MCF 10A (cell line): ENCODE results near the gene ABLIM1. TPM values are rescaled to one million over a fixed set of nuclear protein-coding genes. Genes with fewer than 3 reads are reported as not detected.

ENCODE experiments used
- BruUV-seq: library from RNA; stranded (reverse); fragments of 400-500 nt; replicated peaks from 2 replicates; lab custom pipeline; 2021; lab: Mats Ljungman, UMichigan
- CTCF ChIA-PET: fragments of 300-600 bp; sonication (Branson Sonifier 250); formaldehyde crosslinking; extraction: SDS; loops from one replicate; lab custom pipeline; 2021; ENCODE audit warnings: antibody characterized with exemption, inconsistent platforms; lab: Yijun Ruan, JAX
- POLR2A ChIA-PET: fragments of 300-600, 350-650 bp; sonication (Branson Sonifier 250); formaldehyde crosslinking; extraction: SDS; loops from one replicate; lab custom pipeline; 2020; ENCODE audit warnings: antibody characterized with exemption, inconsistent platforms; lab: Yijun Ruan, JAX
- DNase-seq: peaks from one replicate; pipeline ENCODE4 v3.0.0-alpha.2; 2018; ENCODE audit not compliant: unreplicated experiment
- H3K27ac Mint-ChIP-seq: one replicate; pipeline ENCODE4 v1.8.0; 2022; ENCODE audit warnings: mild to moderate bottlenecking, low read depth, mixed read lengths; ENCODE audit not compliant: unreplicated experiment
- H3K27me3 Mint-ChIP-seq: one replicate; pipeline ENCODE4 v1.8.0; 2022; ENCODE audit warnings: mixed read lengths; ENCODE audit not compliant: insufficient read depth, unreplicated experiment
- H3K36me3 Mint-ChIP-seq: one replicate; pipeline ENCODE4 v1.8.0; 2022; ENCODE audit warnings: mild to moderate bottlenecking, moderate library complexity, mixed read lengths; ENCODE audit not compliant: insufficient read depth, unreplicated experiment
- H3K4me1 Mint-ChIP-seq: one replicate; pipeline ENCODE4 v1.8.0; 2022; ENCODE audit warnings: mixed read lengths; ENCODE audit not compliant: insufficient read depth, unreplicated experiment
- H3K4me3 Mint-ChIP-seq: one replicate; pipeline ENCODE4 v1.8.0; 2022; ENCODE audit warnings: mild to moderate bottlenecking, moderate library complexity, mixed read lengths; ENCODE audit not compliant: unreplicated experiment
- H3K9me3 Mint-ChIP-seq: one replicate; pipeline ENCODE4 v1.8.0; 2022; ENCODE audit warnings: mixed read lengths; ENCODE audit not compliant: unreplicated experiment
- intact Hi-C: fragments of 100-400 bp; cut with micrococcal nuclease; formaldehyde crosslinking; loops from 2 replicates; pipeline ENCODE4 v1.14.1; 2022
- total RNA-seq: library from RNA; stranded (reverse); gene quantifications from 2 replicates; pipeline ENCODE4 v1.2.3, GENCODE V29; 2022
- TF ChIP-seq, protein P1 (sequence below): fragments of 200-600 bp; IDR thresholded peaks from one replicate; pipeline ENCODE4 v1.8.0; 2022; ENCODE audit warnings: antibody characterized with exemption, mild to moderate bottlenecking; ENCODE audit not compliant: unreplicated experiment

The ABLIM1 gene
- total RNA-seq, 1 experiment from 2014 or later: 94.5 TPM

DNA sequence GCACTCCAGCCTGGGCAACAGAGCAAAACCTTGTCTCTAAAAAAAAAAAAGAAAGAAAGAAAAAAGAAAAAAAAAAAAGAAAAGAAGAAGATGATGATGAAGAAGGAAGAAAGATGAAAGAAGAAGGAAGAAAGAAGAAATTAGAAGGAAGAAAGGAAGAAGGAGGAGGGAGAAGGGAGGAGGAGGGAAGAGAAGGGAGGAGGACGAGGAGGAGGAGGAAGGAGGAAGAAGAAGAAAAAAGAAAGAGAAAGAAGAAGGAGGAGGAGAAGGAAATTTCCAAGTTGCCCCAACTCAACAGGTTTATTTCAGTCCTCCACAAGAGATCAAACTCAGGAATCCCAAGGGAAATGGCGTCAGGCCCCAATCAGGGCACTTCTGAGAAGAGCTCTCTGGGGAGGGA lies 115.7 kb downstream of the ABLIM1 start:
- TF ChIP-seq, protein P1, sequence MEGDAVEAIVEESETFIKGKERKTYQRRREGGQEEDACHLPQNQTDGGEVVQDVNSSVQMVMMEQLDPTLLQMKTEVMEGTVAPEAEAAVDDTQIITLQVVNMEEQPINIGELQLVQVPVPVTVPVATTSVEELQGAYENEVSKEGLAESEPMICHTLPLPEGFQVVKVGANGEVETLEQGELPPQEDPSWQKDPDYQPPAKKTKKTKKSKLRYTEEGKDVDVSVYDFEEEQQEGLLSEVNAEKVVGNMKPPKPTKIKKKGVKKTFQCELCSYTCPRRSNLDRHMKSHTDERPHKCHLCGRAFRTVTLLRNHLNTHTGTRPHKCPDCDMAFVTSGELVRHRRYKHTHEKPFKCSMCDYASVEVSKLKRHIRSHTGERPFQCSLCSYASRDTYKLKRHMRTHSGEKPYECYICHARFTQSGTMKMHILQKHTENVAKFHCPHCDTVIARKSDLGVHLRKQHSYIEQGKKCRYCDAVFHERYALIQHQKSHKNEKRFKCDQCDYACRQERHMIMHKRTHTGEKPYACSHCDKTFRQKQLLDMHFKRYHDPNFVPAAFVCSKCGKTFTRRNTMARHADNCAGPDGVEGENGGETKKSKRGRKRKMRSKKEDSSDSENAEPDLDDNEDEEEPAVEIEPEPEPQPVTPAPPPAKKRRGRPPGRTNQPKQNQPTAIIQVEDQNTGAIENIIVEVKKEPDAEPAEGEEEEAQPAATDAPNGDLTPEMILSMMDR: no peak
- H3K4me3 Mint-ChIP-seq: no peak overlapping the region
- no peaks in the 10 kb centered on the region for H3K27me3 Mint-ChIP-seq
- H3K4me1 Mint-ChIP-seq: peaks cover 12% of the 10 kb centered on the region
- ChIA-PET CTCF (interaction anchor here (0.7 to 5.1 kb wide), 8 partner anchors 11 to 256 kb away, joined by 3 to 31 read pairs (median 4); no protein-coding TSS in a partner anchor), POLR2A (interaction anchor here (3.4 kb wide), 1 partner anchor 16 kb away, joined by 30 read pairs; no protein-coding TSS in a partner anchor)
- no peak overlapping the region for H3K27ac Mint-ChIP-seq
- intact Hi-C loops: no loop called here
- H3K36me3 Mint-ChIP-seq: peaks cover 12% of the 10 kb centered on the region
- DNase-seq: no peak
- no peaks in the 10 kb centered on the region for H3K9me3 Mint-ChIP-seq
- BruUV-seq: no TSS peak

DNA sequence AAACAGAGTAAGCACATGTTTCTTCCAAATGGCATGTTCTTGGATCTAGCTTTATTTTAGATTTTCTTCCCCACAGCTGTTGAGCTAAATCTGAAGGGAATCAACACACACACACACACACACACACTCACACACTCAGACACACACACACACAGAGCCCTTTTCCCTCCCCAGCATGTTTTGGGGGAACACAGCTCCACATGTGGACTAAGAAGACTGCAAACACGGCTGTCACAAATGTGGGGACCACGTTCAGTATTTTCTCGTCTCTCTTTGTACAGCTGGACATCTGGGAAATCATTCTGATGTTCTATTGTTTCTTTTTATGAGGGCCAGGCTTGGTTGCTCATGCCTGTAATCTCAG lies 116.3 kb downstream of the ABLIM1 start:
- DNase-seq: no peak
- BruUV-seq: no TSS peak
- Mint-ChIP-seq H3K36me3 (peaks cover 12% of the 10 kb centered on the region), H3K9me3 (no peaks in the 10 kb centered on the region), H3K27me3 (no peaks in the 10 kb centered on the region), H3K4me3 (no peak overlapping the region), H3K4me1 (peaks cover 12% of the 10 kb centered on the region), H3K27ac (peak overlapping the region; percentile 9)
- CTCF ChIA-PET: interaction anchor here (0.6 to 3.3 kb wide), 9 partner anchors 13 to 345 kb away, joined by 3 to 19 read pairs (median 4); no protein-coding TSS in a partner anchor
- intact Hi-C loops: no loop called here
- POLR2A ChIA-PET: interaction anchor here (0.7 to 3.4 kb wide), 3 partner anchors 15 to 341 kb away, joined by 3 to 30 read pairs (median 4); no protein-coding TSS in a partner anchor
- TF ChIP-seq, protein P1: no peak

DNA sequence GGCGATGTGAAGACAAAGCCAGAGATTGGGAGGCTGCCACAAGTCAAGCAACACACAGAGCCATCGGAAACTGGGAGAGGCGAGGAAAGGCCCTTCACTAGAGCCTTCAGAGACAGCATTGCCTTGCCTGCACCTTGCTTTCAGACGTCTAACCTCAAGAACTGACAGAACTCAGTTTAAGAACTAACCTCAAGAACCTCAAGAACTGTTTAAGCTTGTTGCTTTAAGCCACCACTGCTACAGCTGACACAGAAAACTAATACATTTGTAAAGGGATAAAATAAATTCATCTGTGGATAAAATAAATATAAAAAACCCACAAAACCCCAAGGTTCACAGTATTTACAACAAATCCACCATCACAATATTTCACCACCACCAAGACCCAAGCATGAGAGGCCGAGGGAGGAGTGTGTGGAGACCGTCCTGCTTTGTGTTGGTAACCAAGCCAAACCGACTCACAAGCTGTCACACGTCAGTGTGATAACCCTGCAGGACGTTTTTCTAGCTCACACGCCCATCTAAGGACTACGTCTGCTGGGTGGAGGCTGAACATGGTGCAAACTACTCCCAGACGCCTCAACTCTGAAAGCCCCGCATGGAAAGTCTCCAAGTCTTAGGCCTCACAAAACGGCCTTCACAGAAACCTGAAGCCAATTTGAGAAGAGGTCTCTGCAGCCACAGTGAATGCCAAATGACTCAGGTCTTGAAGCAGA lies 116.8 kb downstream of the ABLIM1 start:
- DNase-seq: peak; percentile 54
- no TSS peak for BruUV-seq
- H3K27ac Mint-ChIP-seq: peak overlapping the region; percentile 9
- ChIA-PET CTCF (interaction anchor here (0.6 to 3.3 kb wide), 9 partner anchors 10 to 630 kb away, joined by 3 to 19 read pairs (median 4); no protein-coding TSS in a partner anchor), POLR2A (interaction anchor here (0.5 to 3.4 kb wide), 5 partner anchors 15 to 342 kb away, joined by 3 to 30 read pairs (median 3); no protein-coding TSS in a partner anchor)
- H3K4me1 Mint-ChIP-seq: peaks cover 12% of the 10 kb centered on the region
- intact Hi-C loops: no loop called here
- TF ChIP-seq, protein P1: no peak
- no peak overlapping the region for H3K4me3 Mint-ChIP-seq
- no peaks in the 10 kb centered on the region for H3K27me3 Mint-ChIP-seq
- no peaks in the 10 kb centered on the region for H3K9me3 Mint-ChIP-seq
- peaks cover 12% of the 10 kb centered on the region for H3K36me3 Mint-ChIP-seq

DNA sequence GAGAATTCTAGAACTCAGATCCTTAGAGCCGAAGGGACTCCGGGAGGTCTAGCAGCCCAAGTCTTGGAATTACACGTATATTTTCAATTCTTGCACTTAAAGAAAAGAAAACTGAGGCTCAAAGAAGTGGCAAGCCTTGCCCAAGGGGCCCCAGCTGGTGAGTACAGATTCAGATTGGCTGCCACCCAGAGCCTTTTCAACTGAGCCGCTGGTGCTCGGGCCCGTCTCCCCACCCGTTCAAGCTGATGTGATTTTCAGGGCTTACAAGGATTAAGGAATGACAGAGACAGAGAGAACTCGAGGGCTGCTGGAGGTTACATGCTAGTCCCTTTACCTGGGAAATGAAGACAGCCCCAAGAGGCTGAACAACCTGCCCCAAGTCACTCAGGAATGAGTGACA lies 117.8 kb downstream of the ABLIM1 start:
- no peaks in the 10 kb centered on the region for H3K27me3 Mint-ChIP-seq
- no peaks in the 10 kb centered on the region for H3K9me3 Mint-ChIP-seq
- no peak overlapping the region for H3K4me3 Mint-ChIP-seq
- intact Hi-C loops: no loop called here
- H3K4me1 Mint-ChIP-seq: peaks cover 11% of the 10 kb centered on the region
- ChIA-PET POLR2A (interaction anchor here (3.4 kb wide), 1 partner anchor 14 kb away, joined by 30 read pairs; no protein-coding TSS in a partner anchor), CTCF (interaction anchor here (0.9 to 3.3 kb wide), 3 partner anchors 8 to 631 kb away, joined by 3 to 19 read pairs (median 8); no protein-coding TSS in a partner anchor)
- DNase-seq: no peak
- BruUV-seq: no TSS peak
- TF ChIP-seq, protein P1: no peak
- H3K36me3 Mint-ChIP-seq: peaks cover 12% of the 10 kb centered on the region
- H3K27ac Mint-ChIP-seq: no peak overlapping the region
